CD4-positive, alpha-beta memory T cell (primary cell): ENCODE data around the gene MSGN1. TPM values are rescaled to one million over a fixed set of nuclear protein-coding genes. Genes with fewer than 3 reads are reported as not detected.

ENCODE experiments used
- CTCF ChIA-PET: fragments of 350-600 bp; sonication (Branson Sonifier 250); formaldehyde crosslinking; loops from one replicate; lab custom pipeline; 2021; ENCODE audit warnings: inconsistent platforms; ENCODE audit not compliant: partially characterized antibody; lab: Charles Lee
- POLR2A ChIA-PET: fragments of 350-600 bp; sonication (Branson Sonifier 250); formaldehyde crosslinking; loops from one replicate; lab custom pipeline; 2021; ENCODE audit not compliant: partially characterized antibody; lab: Charles Lee
- DNase-seq, 5 donors: peaks; one replicate each; pipeline versions ENCODE4 v3.0.0 to v3.0.0-alpha.2; 2020 to 2022; ENCODE audit warnings: mixed read lengths in 1 of 5
- H3K27ac ChIP-seq: one replicate; pipeline ENCODE4 v1.7.0; 2013; ENCODE audit warnings: low read depth, low read length
- H3K27me3 ChIP-seq: 2 replicates; pipeline ENCODE4 v1.7.0; 2013; ENCODE audit warnings: mild to moderate bottlenecking, low read length, moderate library complexity; ENCODE audit not compliant: insufficient read depth
- H3K36me3 ChIP-seq: 2 replicates; pipeline ENCODE4 v1.7.0; 2013; ENCODE audit warnings: mild to moderate bottlenecking, low read length, moderate library complexity; ENCODE audit not compliant: insufficient read depth
- H3K4me1 ChIP-seq: 2 replicates; pipeline ENCODE4 v1.7.0; 2013; ENCODE audit warnings: mild to moderate bottlenecking, low read length, moderate library complexity; ENCODE audit not compliant: insufficient read depth
- H3K4me3 ChIP-seq, 2 donors: one replicate each; pipeline ENCODE4 v1.7.0; 2013; ENCODE audit warnings: low read length in 2 of 2, mild to moderate bottlenecking in 1 of 2
- H3K9me3 ChIP-seq, 2 donors: one replicate each; pipeline ENCODE4 v1.7.0; 2013; ENCODE audit warnings: low read length in 2 of 2, control low read depth in 1 of 2; ENCODE audit not compliant: control insufficient read depth in 1 of 2
- H3K27ac Mint-ChIP-seq, 7 donors: one replicate each; pipeline ENCODE4 v1.8.0; 2020 to 2021; ENCODE audit warnings: mixed read lengths in 7 of 7, mild to moderate bottlenecking in 6 of 7, inconsistent platforms in 3 of 7, moderate library complexity in 3 of 7
- H3K27me3 Mint-ChIP-seq, 2 donors: one replicate each; pipeline ENCODE4 v1.8.0; 2020 to 2021; ENCODE audit warnings: mixed read lengths in 2 of 2
- H3K36me3 Mint-ChIP-seq, 2 donors: one replicate each; pipeline ENCODE4 v1.8.0; 2020 to 2021; ENCODE audit warnings: mixed read lengths in 2 of 2, inconsistent platforms in 1 of 2, mild to moderate bottlenecking in 1 of 2
- H3K4me1 Mint-ChIP-seq, 4 donors: one replicate each; pipeline ENCODE4 v1.8.0; 2020 to 2021; ENCODE audit warnings: mixed read lengths in 4 of 4, mild to moderate bottlenecking in 1 of 4
- H3K4me3 Mint-ChIP-seq, 8 donors: one replicate each; pipeline ENCODE4 v1.8.0; 2020 to 2021; ENCODE audit warnings: mixed read lengths in 8 of 8, mild to moderate bottlenecking in 7 of 8, moderate library complexity in 6 of 8, inconsistent platforms in 3 of 8
- H3K9me3 Mint-ChIP-seq, 8 donors: one replicate each; pipeline ENCODE4 v1.8.0; 2020 to 2021; ENCODE audit warnings: mixed read lengths in 8 of 8, mild to moderate bottlenecking in 5 of 8, inconsistent platforms in 3 of 8, moderate library complexity in 1 of 8
- intact Hi-C: fragments of 100-400 bp; cut with micrococcal nuclease; formaldehyde crosslinking; loops from one replicate; pipeline ENCODE4 v1.15.1; 2023
- polyA plus RNA-seq, 2 donors: library from polyadenylated mRNA; unstranded; fragments of 300-500 nt; fragmentation: Illumina TruSeq; gene quantifications; one replicate each; pipeline ENCODE4 v1.2.3, GENCODE V29; 2021
- total RNA-seq, 2 experiments: library from RNA; stranded (reverse); gene quantifications; one replicate each; pipeline ENCODE4 v1.2.3, GENCODE V29; 2021

MSGN1 gene
- total and polyA plus RNA-seq, 4 experiments from 2014 or later = not detected

- no peaks in the 10 kb centered on the region for H3K36me3 ChIP-seq
- H3K4me3 ChIP-seq = no peak overlapping the region
- intact Hi-C loops = loop anchor here (10.0 kb wide), 1 partner anchor 116 kb away; no protein-coding TSS in a partner anchor
- H3K4me3 Mint-ChIP-seq = peak overlapping the region in 2 of 8 donors; percentile 4 to 43
- peaks cover 0 to 11% (median 2%) of the 10 kb centered on the region in 4 donors for H3K4me1 Mint-ChIP-seq
- H3K9me3 ChIP-seq = no peaks in the 10 kb centered on the region
- no peak overlapping the region for H3K27ac ChIP-seq
- H3K4me1 ChIP-seq = no peaks in the 10 kb centered on the region
- peaks cover 26 to 32% of the 10 kb centered on the region in 2 donors for H3K27me3 Mint-ChIP-seq
- no peaks in the 10 kb centered on the region for H3K36me3 Mint-ChIP-seq
- H3K27ac Mint-ChIP-seq = no peak overlapping the region
- peaks cover 0 to 7% (median 0%) of the 10 kb centered on the region in 8 donors for H3K9me3 Mint-ChIP-seq
- ChIA-PET CTCF (interaction anchor here (1.0 kb wide), 1 partner anchor 112 kb away, joined by 6 read pairs; no protein-coding TSS in a partner anchor), POLR2A (no interaction called here)
- peak in 2 of 5 donors; percentile 4 to 12 for DNase-seq
- peaks cover 9% of the 10 kb centered on the region for H3K27me3 ChIP-seq
These were observed 14.1 kb downstream of the MSGN1 start for GRCh38 chr2:17830053-17831034.

- H3K27ac Mint-ChIP-seq = no peak overlapping the region
- Histone ChIP-seq H3K27me3 (peaks cover 6% of the 10 kb centered on the region), H3K36me3 (no peaks in the 10 kb centered on the region), H3K4me1 (no peaks in the 10 kb centered on the region), H3K4me3 (no peak overlapping the region), H3K27ac (no peak overlapping the region), H3K9me3 (no peaks in the 10 kb centered on the region)
- H3K4me1 Mint-ChIP-seq = peaks cover 0 to 7% (median 2%) of the 10 kb centered on the region in 4 donors
- intact Hi-C loops = loop anchor here (10.0 kb wide), 1 partner anchor 121 kb away; no protein-coding TSS in a partner anchor
- H3K4me3 Mint-ChIP-seq = no peak overlapping the region
- ChIA-PET POLR2A (no interaction called here), CTCF (no interaction called here)
- H3K9me3 Mint-ChIP-seq = peaks cover 0 to 1% (median 0%) of the 10 kb centered on the region in 8 donors
- DNase-seq = no peak
- H3K36me3 Mint-ChIP-seq = no peaks in the 10 kb centered on the region
- peaks cover 9 to 15% of the 10 kb centered on the region in 2 donors for H3K27me3 Mint-ChIP-seq
These were observed 19.3 kb downstream of the MSGN1 start for GRCh38 chr2:17835516-17835915.

- intact Hi-C loops = loop anchor here (10.0 kb wide), 1 partner anchor 125 kb away; no protein-coding TSS in a partner anchor
- no peak overlapping the region for H3K27ac Mint-ChIP-seq
These were observed 23.7 kb downstream of the MSGN1 start for GRCh38 chr2:17839959-17840358.

GRCh38 chr2:17843457-17843856 is 27.2 kb downstream of the MSGN1 start:
- no peaks in the 10 kb centered on the region for H3K9me3 Mint-ChIP-seq
- intact Hi-C loops = no loop called here
- Histone ChIP-seq H3K36me3 (no peaks in the 10 kb centered on the region), H3K27me3 (no peaks in the 10 kb centered on the region), H3K4me1 (no peaks in the 10 kb centered on the region), H3K27ac (no peak overlapping the region), H3K4me3 (no peak overlapping the region), H3K9me3 (no peaks in the 10 kb centered on the region)
- DNase-seq = no peak
- no peak overlapping the region for H3K27ac Mint-ChIP-seq
- no peaks in the 10 kb centered on the region for H3K36me3 Mint-ChIP-seq
- no peak overlapping the region for H3K4me3 Mint-ChIP-seq
- H3K27me3 Mint-ChIP-seq = peaks cover 1 to 5% of the 10 kb centered on the region in 2 donors
- no peaks in the 10 kb centered on the region for H3K4me1 Mint-ChIP-seq
- CTCF ChIA-PET = no interaction called here
- POLR2A ChIA-PET = no interaction called here

More at GRCh38 chr2:17839959-17840358, 23.7 kb downstream of the MSGN1 start:
- H3K27ac ChIP-seq = no peak overlapping the region
- no peaks in the 10 kb centered on the region for H3K9me3 ChIP-seq
- Mint-ChIP-seq H3K4me3 (no peak overlapping the region), H3K27me3 (peaks cover 0 to 3% of the 10 kb centered on the region in 2 donors), H3K36me3 (no peaks in the 10 kb centered on the region), H3K4me1 (no peaks in the 10 kb centered on the region), H3K9me3 (no peaks in the 10 kb centered on the region)
- DNase-seq = no peak
- POLR2A ChIA-PET = no interaction called here
- H3K27me3 ChIP-seq = no peaks in the 10 kb centered on the region
- H3K36me3 ChIP-seq = no peaks in the 10 kb centered on the region
- CTCF ChIA-PET = no interaction called here
- H3K4me3 ChIP-seq = no peak overlapping the region
- no peaks in the 10 kb centered on the region for H3K4me1 ChIP-seq

GRCh38 chr2:17845806-17846205 is 29.5 kb downstream of the MSGN1 start:
- H3K4me3 Mint-ChIP-seq = no peak overlapping the region
- Histone ChIP-seq H3K36me3 (no peaks in the 10 kb centered on the region), H3K4me3 (no peak overlapping the region), H3K4me1 (no peaks in the 10 kb centered on the region), H3K27ac (no peak overlapping the region), H3K27me3 (no peaks in the 10 kb centered on the region), H3K9me3 (no peaks in the 10 kb centered on the region)
- DNase-seq = no peak
- POLR2A ChIA-PET = no interaction called here
- CTCF ChIA-PET = no interaction called here
- no peaks in the 10 kb centered on the region for H3K36me3 Mint-ChIP-seq
- no peaks in the 10 kb centered on the region for H3K9me3 Mint-ChIP-seq
- no peaks in the 10 kb centered on the region for H3K4me1 Mint-ChIP-seq
- H3K27me3 Mint-ChIP-seq = peaks cover 5 to 6% of the 10 kb centered on the region in 2 donors
- no peak overlapping the region for H3K27ac Mint-ChIP-seq
- intact Hi-C loops = no loop called here

GRCh38 chr2:17846676-17847075 is 30.4 kb downstream of the MSGN1 start:
- Histone ChIP-seq H3K4me3 (no peak overlapping the region), H3K9me3 (no peaks in the 10 kb centered on the region), H3K36me3 (no peaks in the 10 kb centered on the region), H3K27me3 (no peaks in the 10 kb centered on the region), H3K4me1 (no peaks in the 10 kb centered on the region), H3K27ac (no peak overlapping the region)
- no peak overlapping the region for H3K4me3 Mint-ChIP-seq
- H3K36me3 Mint-ChIP-seq = no peaks in the 10 kb centered on the region
- CTCF ChIA-PET = no interaction called here
- no peaks in the 10 kb centered on the region for H3K9me3 Mint-ChIP-seq
- no peak overlapping the region for H3K27ac Mint-ChIP-seq
- POLR2A ChIA-PET = no interaction called here
- no peaks in the 10 kb centered on the region for H3K4me1 Mint-ChIP-seq
- H3K27me3 Mint-ChIP-seq = peaks cover 3 to 6% of the 10 kb centered on the region in 2 donors
- DNase-seq = no peak
- intact Hi-C loops = no loop called here

- Mint-ChIP-seq H3K36me3 (no peaks in the 10 kb centered on the region), H3K27me3 (peaks cover 3 to 6% of the 10 kb centered on the region in 2 donors), H3K27ac (no peak overlapping the region), H3K9me3 (no peaks in the 10 kb centered on the region), H3K4me1 (no peaks in the 10 kb centered on the region), H3K4me3 (no peak overlapping the region)
- intact Hi-C loops = no loop called here
- Histone ChIP-seq H3K27ac (no peak overlapping the region), H3K4me1 (no peaks in the 10 kb centered on the region), H3K36me3 (no peaks in the 10 kb centered on the region), H3K9me3 (no peaks in the 10 kb centered on the region), H3K27me3 (no peaks in the 10 kb centered on the region), H3K4me3 (no peak overlapping the region)
- ChIA-PET CTCF (no interaction called here), POLR2A (no interaction called here)
- no peak for DNase-seq
These were observed 31.0 kb downstream of the MSGN1 start for GRCh38 chr2:17847236-17847635.
